Adrenal gland (tissue), 12 donors: ENCODE data around the gene GSE1. TPM values are rescaled to one million over a fixed set of nuclear protein-coding genes. Genes with fewer than 3 reads are reported as not detected.
A peak's percentile ranks its signal among the peaks of the same experiment; 100 is the strongest.

Experiments used
- DNase-seq, 7 donors: peaks; one replicate each; pipeline ENCODE4 v3.0.0-alpha.2; 2019 to 2020
- H3K27ac ChIP-seq, 5 donors: fragments of 200-600 bp; sonication (generic) in 4 of 5; 1 replicate in 3 of 5; 2 replicates in 2 of 5; pipeline versions ENCODE4 v1.5.1 to v1.8.0; 2016 to 2020; ENCODE audit warnings: mild to moderate bottlenecking in 1 of 5
- H3K27me3 ChIP-seq: fragments of 200-600 bp; 2 replicates; pipeline ENCODE4 v1.8.0; 2021
- H3K36me3 ChIP-seq, 2 donors: fragments of 200-600 bp; replicated peaks in 1 of 2; 1 replicate in 1 of 2; 2 replicates in 1 of 2; pipeline versions ENCODE4 v1.5.1 to v1.8.0; 2018 to 2022
- H3K4me1 ChIP-seq, 2 donors: fragments of 200-600 bp; replicated peaks in 1 of 2; 1 replicate in 1 of 2; 2 replicates in 1 of 2; pipeline versions ENCODE4 v1.5.1 to v1.8.0; 2018 to 2021
- H3K4me3 ChIP-seq, 4 donors: fragments of 200-600 bp; sonication (generic) in 3 of 4; one replicate each; pipeline ENCODE4 v1.5.1; 2016 to 2018
- H3K9me3 ChIP-seq, 3 donors: fragments of 200-600 bp; sonication (generic) in 1 of 3; replicated peaks in 1 of 3; 1 replicate in 2 of 3; 2 replicates in 1 of 3; pipeline versions ENCODE4 v1.5.1 to v1.8.0; 2016 to 2021
- POLR2A ChIP-seq, 2 donors: fragments of 450-650 bp; IDR thresholded peaks; one replicate each; pipeline ENCODE4 v1.6.1; 2017; ENCODE audit warnings: antibody characterized with exemption in 2 of 2, mild to moderate bottlenecking in 2 of 2, moderate library complexity in 1 of 2
- WGBS, 4 donors: extraction: QIAGEN DNeasy Blood & Tissue Kit in 2 of 4; methylation state at CpG; one replicate each; pipeline versions ENCODE4 v1.1.5 to v1.1.7; 2013 to 2017; 5-methylcytosine and 5-hydroxymethylcytosine counted together
- intact Hi-C, 2 donors: fragments of 100-400 bp; cut with DNase I; formaldehyde crosslinking; loops; one replicate each; pipeline versions ENCODE4 v1.14.1 to v1.15.0; 2022 to 2023
- polyA plus RNA-seq, 3 donors: library from polyadenylated mRNA; stranded (reverse); fragments of 200-250 nt in 2 of 3; fragments of 350-450 nt in 1 of 3; fragmentation: Illumina TruSeq in 1 of 3; extraction: RNeasy Lipid Tissue Mini Kit (QIAGEN cat#74804) in 1 of 3; gene quantifications; one replicate each; pipeline ENCODE4 v1.2.3, GENCODE V29; 2013 to 2014
- total RNA-seq, 9 donors: library from RNA; depleted of rRNA in 4 of 9; stranded (reverse); fragments of >200 nt in 4 of 9; fragments of 120-200 nt in 1 of 9; fragmentation: NEBNext Ultra II Directional in 1 of 9; extraction: Animal tissue kit (Norgen Biotek cat#: 25700) in 1 of 9; gene quantifications; one replicate each; pipeline versions ENCODE4 v1.1.0 to v1.2.4, GENCODE V29; 2013 to 2023
- TF ChIP-seq, protein P1 (sequence below), 6 experiments: fragments of 450-650 bp in 4 of 6; fragments of 200-600 bp in 2 of 6; sonication (generic) in 1 of 6; IDR thresholded peaks; 1 replicate in 5 of 6; 2 replicates in 1 of 6; pipeline versions ENCODE4 v1.5.1 to v1.8.0; 2016 to 2021; ENCODE audit warnings: antibody characterized with exemption in 6 of 6, mild to moderate bottlenecking in 2 of 6, moderate library complexity in 1 of 6
- donor health status: healthy with polysubstance abuse.
- donor health status: Bipolar disorder and iron deficiency.
- donor health status: DM: yes; HTN: yes; CAD: no.
- donor health status: DM: no; HTN: no; CAD: no.
- donor health status: DM: no; HTN: no; CAD: no.
- donor health status: DM: yes; HTN: yes; CAD: no.

The GSE1 gene
- total and polyA plus RNA-seq, 12 donors = 7.8 to 99.9 (median 64.8) TPM

DNA sequence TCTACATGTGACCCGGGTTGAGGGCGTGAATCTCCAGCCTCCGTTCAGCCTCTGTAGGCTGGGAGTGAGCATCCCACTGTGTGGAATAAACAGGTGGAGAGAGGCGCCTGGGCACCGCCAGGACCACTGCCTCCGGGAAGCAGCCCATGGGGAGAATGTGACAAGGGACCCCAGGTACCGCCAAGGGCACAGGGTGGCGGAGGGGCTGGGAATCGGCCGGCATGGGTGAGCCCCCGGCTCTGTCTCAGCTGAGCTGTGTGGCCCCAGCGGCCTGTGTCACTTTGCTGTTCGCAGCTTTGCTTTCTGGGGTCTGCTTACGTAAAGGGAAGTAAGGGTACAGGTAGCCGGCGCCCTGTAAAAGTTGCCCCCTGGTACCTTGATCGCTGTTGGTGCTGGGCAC lies 11.5 kb downstream of the GSE1 start:
- no peak for TF ChIP-seq POLR2A (IDR thresholded peaks at IDR 0.05)
- TF ChIP-seq, protein P1, sequence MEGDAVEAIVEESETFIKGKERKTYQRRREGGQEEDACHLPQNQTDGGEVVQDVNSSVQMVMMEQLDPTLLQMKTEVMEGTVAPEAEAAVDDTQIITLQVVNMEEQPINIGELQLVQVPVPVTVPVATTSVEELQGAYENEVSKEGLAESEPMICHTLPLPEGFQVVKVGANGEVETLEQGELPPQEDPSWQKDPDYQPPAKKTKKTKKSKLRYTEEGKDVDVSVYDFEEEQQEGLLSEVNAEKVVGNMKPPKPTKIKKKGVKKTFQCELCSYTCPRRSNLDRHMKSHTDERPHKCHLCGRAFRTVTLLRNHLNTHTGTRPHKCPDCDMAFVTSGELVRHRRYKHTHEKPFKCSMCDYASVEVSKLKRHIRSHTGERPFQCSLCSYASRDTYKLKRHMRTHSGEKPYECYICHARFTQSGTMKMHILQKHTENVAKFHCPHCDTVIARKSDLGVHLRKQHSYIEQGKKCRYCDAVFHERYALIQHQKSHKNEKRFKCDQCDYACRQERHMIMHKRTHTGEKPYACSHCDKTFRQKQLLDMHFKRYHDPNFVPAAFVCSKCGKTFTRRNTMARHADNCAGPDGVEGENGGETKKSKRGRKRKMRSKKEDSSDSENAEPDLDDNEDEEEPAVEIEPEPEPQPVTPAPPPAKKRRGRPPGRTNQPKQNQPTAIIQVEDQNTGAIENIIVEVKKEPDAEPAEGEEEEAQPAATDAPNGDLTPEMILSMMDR (IDR thresholded peaks at IDR 0.05) = no peak
- H3K4me3 ChIP-seq = no peak overlapping the region
- H3K4me1 ChIP-seq = peaks cover 12 to 39% of the 10 kb centered on the region in 2 donors
- intact Hi-C loops = no loop called here
- H3K27me3 ChIP-seq = no peaks in the 10 kb centered on the region
- no peak for DNase-seq
- H3K27ac ChIP-seq = peak overlapping the region in 1 of 5 donors; percentile 38
- H3K9me3 ChIP-seq = no peaks in the 10 kb centered on the region
- H3K36me3 ChIP-seq = no peaks in the 10 kb centered on the region
- WGBS, 4 donors = 93 to 95% (median 94%) methylated on average over 7 to 17 of the region's 17 CpGs

DNA sequence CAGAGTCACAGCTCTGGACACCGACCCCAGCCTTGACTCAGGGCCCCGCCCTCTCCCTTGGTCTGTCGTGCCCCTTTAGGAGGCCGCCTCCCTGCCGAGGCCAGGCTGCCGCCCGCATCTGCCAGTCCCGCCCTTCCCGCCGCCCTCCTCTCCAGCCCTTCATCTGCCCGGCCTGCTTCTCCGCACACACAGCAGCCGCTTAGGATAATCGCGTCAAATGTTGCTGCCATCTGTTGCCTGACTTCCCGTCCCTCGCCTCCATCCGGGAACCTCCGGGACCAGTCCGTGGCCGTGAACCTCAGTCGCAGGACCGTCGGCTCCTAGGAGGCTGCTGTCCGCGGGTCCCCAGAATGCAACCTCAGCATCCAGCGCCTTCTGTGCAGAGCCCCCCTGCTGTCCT lies 11.9 kb downstream of the GSE1 start:
- Histone ChIP-seq H3K9me3 (no peaks in the 10 kb centered on the region), H3K27me3 (no peaks in the 10 kb centered on the region), H3K4me3 (no peak overlapping the region), H3K27ac (peak overlapping the region in 1 of 5 donors; percentile 74), H3K36me3 (no peaks in the 10 kb centered on the region), H3K4me1 (peaks cover 12 to 39% of the 10 kb centered on the region in 2 donors)
- TF ChIP-seq, protein P1 (IDR thresholded peaks at IDR 0.05) = no peak
- WGBS, 4 donors = 89 to 91% (median 91%) methylated on average over 22 to 27 of the region's 27 CpGs
- peak in 1 of 7 donors; percentile 79 for DNase-seq
- intact Hi-C loops = no loop called here

DNA sequence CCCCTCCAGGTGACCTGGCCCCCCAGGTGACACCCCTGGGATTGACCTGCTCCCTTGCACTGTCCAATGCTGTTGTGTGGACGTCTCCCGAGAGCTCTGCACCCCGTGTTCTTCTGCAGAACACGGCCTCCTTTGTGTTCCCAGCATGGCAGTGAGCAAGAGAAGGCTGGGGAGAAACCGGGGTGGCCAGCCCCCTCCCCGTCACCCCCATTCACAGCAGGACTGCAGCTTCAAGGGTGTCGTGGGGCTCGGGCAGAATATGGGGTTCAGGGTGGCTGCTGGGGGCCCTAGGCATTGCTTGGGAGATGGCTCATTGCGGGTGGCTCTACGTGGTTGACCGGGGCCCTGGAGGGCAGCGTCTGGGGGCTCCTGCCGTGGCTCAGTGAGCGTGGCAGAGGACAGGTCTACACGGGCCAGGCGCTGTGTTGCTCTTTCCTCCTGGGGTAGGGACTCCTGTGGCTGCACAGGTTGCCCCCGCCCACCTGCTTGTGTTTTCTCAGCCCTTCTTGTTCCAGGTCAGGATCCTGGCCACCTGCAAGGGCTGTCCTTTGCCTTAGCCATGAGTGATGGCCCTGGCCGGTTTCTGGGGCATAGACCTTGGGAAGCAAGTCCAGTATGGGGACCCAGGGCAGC lies 12.5 kb downstream of the GSE1 start:
- peak overlapping the region in 3 of 5 donors; percentile 19 to 74 (median 72) for H3K27ac ChIP-seq
- WGBS, 4 donors = 88 to 90% (median 89%) methylated on average over 6 to 18 of the region's 18 CpGs

DNA sequence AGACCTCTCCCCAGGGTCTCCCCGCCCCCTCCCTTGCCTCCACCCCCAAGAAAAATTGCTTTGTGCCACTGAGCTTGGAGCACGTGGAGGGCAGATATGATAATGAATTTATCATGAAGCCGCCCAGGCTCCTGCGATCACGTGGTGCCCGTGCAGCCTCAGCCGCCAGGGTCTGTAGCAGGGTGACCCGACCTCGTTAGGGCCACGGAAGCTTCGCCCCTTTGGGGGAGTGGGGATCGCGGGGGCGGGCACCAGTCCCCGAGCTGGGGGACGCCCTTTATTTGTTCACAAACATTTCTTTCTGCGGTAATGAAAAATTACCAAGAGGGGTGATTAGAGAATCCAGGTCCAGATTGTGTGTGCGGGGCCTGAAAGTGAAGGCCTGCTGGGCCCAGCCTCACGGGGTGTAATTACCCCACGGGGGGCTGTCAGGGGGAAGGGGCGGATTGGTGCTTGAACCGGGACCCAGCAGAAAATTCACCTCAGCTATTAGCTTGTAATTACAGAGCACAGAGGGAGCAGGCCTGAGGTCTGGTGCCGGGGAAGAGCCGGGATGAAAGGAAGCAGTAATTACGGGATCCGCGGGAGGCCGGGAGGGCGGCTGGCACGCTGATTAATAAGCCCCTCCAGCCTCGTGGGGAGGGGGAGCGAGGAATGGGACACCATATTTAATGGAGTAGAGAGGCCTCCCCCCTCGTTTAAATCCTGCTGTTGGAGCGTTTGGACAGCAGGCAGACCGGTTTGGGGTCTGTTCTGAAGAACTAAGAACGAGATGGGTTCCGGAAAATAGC lies 13.3 kb downstream of the GSE1 start:
- Histone ChIP-seq H3K4me3 (peak overlapping the region in 1 of 4 donors; percentile 23), H3K27me3 (no peaks in the 10 kb centered on the region), H3K27ac (peak overlapping the region in 3 of 5 donors; percentile 29 to 74 (median 72)), H3K9me3 (no peaks in the 10 kb centered on the region), H3K4me1 (peaks cover 12 to 42% of the 10 kb centered on the region in 2 donors), H3K36me3 (no peaks in the 10 kb centered on the region)
- TF ChIP-seq, protein P1 (IDR thresholded peaks at IDR 0.05) = no peak
- no peak for TF ChIP-seq POLR2A (IDR thresholded peaks at IDR 0.05)
- DNase-seq = peak in 3 of 7 donors; percentile 57 to 70 (median 70)
- 45 to 64% (median 52%) methylated on average over 35 to 37 of the region's 37 CpGs for WGBS, 4 donors
- intact Hi-C loops = no loop called here

More for the DNA sequence above, 12.5 kb downstream of the GSE1 start:
- Histone ChIP-seq H3K9me3 (no peaks in the 10 kb centered on the region), H3K4me3 (no peak overlapping the region), H3K27me3 (no peaks in the 10 kb centered on the region), H3K36me3 (no peaks in the 10 kb centered on the region), H3K4me1 (peaks cover 12 to 39% of the 10 kb centered on the region in 2 donors)
- TF ChIP-seq, protein P1 (IDR thresholded peaks at IDR 0.05) = no peak
- no peak for TF ChIP-seq POLR2A (IDR thresholded peaks at IDR 0.05)
- DNase-seq = peak in 1 of 7 donors; percentile 48
- intact Hi-C loops = no loop called here
